ENCODE measurements around the gene RPL34.

Gene RPL34

DNA sequence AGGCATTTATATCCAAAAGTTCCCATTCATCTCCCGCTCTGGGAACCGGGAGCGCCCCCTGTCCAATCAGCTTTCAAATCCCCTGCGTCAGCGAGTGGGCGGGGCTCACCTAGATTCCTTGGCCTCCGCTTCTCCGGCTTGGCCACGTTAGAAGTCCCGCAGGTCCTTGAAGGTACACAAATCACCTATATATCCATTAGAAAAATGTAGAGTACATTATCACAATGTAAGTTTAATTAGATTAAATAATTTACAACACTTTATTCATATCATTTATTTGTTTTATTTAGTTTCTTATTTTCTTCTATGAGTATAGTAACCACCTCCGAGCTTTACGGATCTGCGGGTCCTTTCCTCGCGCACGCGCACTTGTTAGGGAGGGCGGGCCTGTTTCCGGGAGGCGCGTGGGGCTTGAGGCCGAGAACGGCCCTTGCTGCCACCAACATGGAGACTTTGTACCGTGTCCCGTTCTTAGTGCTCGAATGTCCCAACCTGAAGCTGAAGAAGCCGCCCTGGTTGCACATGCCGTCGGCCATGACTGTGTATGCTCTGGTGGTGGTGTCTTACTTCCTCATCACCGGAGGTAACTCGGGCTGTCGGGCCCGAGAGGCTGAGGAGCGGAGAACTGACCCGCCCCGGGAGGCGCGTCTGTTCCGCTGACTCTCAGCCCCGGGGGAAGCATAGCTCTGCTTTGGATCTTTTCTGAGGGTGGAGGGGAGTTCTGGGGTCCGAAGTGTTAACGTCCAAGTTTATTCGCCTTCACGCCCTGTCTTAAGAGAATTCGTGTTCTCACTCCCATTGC is 30.0 kb downstream of the RPL34 start, which contains the start of gene OSTC:
TSS of gene OSTC (plus strand) at position 388 of the 802 bp plus-strand sequence. CDS start at position 445, 57 bp downstream.
- TF ChIP-seq EP300 (IDR thresholded peaks at IDR 0.05; ENCODE audit: borderline replicate concordance): no peak
- no peak for TF ChIP-seq EGR1 (IDR thresholded peaks at IDR 0.05)
- peak; percentile 85 for TF ChIP-seq YY1 (IDR thresholded peaks at IDR 0.05; ENCODE audit: low read depth)
- TF ChIP-seq CEBPB (IDR thresholded peaks at IDR 0.05): no peak
- peak; percentile 39; the same call in 1 of the 2 replicates for TF ChIP-seq TEAD4 (IDR thresholded peaks at IDR 0.05)
- peak; percentile 24; the same call in 1 of the 2 replicates for TF ChIP-seq FOXM1 (IDR thresholded peaks at IDR 0.05; ENCODE audit: borderline replicate concordance, low read depth)
- peak; percentile 93 for TF ChIP-seq MAX (IDR thresholded peaks at IDR 0.05)
- TF ChIP-seq TCF12 (IDR thresholded peaks at IDR 0.05; ENCODE audit: low read depth): 0 out of 2 replicates have a peak, but pooled peaks have one; percentile 44
- TF ChIP-seq, protein P1, sequence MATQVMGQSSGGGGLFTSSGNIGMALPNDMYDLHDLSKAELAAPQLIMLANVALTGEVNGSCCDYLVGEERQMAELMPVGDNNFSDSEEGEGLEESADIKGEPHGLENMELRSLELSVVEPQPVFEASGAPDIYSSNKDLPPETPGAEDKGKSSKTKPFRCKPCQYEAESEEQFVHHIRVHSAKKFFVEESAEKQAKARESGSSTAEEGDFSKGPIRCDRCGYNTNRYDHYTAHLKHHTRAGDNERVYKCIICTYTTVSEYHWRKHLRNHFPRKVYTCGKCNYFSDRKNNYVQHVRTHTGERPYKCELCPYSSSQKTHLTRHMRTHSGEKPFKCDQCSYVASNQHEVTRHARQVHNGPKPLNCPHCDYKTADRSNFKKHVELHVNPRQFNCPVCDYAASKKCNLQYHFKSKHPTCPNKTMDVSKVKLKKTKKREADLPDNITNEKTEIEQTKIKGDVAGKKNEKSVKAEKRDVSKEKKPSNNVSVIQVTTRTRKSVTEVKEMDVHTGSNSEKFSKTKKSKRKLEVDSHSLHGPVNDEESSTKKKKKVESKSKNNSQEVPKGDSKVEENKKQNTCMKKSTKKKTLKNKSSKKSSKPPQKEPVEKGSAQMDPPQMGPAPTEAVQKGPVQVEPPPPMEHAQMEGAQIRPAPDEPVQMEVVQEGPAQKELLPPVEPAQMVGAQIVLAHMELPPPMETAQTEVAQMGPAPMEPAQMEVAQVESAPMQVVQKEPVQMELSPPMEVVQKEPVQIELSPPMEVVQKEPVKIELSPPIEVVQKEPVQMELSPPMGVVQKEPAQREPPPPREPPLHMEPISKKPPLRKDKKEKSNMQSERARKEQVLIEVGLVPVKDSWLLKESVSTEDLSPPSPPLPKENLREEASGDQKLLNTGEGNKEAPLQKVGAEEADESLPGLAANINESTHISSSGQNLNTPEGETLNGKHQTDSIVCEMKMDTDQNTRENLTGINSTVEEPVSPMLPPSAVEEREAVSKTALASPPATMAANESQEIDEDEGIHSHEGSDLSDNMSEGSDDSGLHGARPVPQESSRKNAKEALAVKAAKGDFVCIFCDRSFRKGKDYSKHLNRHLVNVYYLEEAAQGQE (IDR thresholded peaks at IDR 0.05; ENCODE audit: low read depth): no peak
- no peak; the same call in 1 of the 2 replicates for TF ChIP-seq CREB1 (IDR thresholded peaks at IDR 0.05; ENCODE audit: low read depth)
- no peak for TF ChIP-seq NFIC (IDR thresholded peaks at IDR 0.05)
- TF ChIP-seq TAF1 (IDR thresholded peaks at IDR 0.05; ENCODE audit: low read depth): peak; percentile 72
- TF ChIP-seq USF1 (IDR thresholded peaks at IDR 0.05): no peak; the same call in 1 of the 2 replicates
- TF ChIP-seq ZBTB7A (IDR thresholded peaks at IDR 0.05; ENCODE audit: low read depth): no peak
- TF ChIP-seq RAD21 (IDR thresholded peaks at IDR 0.05; ENCODE audit: low read depth): no peak

DNA sequence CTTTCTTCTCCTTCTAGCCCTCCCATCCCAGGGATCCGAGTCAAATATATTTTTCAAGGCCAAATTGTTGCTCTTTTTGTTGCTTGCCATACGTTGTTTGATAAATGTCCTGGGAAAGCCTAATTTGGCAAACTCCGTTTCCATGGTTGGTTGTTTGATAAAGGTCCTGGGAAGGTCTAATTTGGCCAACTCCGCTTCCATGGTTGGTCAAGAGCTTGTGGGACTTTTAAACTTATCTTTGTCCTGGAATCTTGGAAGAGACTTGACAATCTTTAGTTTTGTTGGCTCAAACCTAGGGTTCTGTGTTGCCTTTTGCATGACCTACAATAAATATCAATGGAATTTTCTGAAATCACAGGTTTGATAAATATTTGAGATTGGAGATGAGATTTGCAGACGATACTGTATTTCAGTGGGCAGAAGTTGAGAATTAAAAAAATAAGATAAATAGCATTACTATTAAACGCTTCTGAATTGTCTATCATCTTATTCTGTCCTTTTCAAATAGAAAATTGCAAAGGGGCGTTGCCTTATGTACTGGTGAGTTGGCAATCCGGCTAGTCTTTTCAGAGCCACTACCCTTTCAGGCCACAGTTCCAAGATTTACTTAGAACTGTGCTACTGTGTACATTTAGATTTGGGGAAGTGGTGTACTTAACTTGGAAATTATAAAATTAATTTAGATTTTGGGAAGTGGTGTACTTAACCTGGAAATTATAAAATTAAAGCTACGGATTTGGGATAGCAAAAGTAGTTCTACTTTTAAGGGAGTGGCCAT is 30.8 kb downstream of the RPL34 start:
- TF ChIP-seq TAF1 (IDR thresholded peaks at IDR 0.05; ENCODE audit: low read depth): no peak
- no peak for TF ChIP-seq TEAD4 (IDR thresholded peaks at IDR 0.05)
- TF ChIP-seq ZBTB7A (IDR thresholded peaks at IDR 0.05; ENCODE audit: low read depth): no peak
- TF ChIP-seq CREB1 (IDR thresholded peaks at IDR 0.05; ENCODE audit: low read depth): no peak
- TF ChIP-seq NFIC (IDR thresholded peaks at IDR 0.05): no peak
- TF ChIP-seq MAX (IDR thresholded peaks at IDR 0.05): no peak
- no peak for TF ChIP-seq RAD21 (IDR thresholded peaks at IDR 0.05; ENCODE audit: low read depth)
- TF ChIP-seq EP300 (IDR thresholded peaks at IDR 0.05; ENCODE audit: borderline replicate concordance): no peak
- no peak for TF ChIP-seq TCF12 (IDR thresholded peaks at IDR 0.05; ENCODE audit: low read depth)

GRCh38 chr4:108662629-108663028 is 42.3 kb downstream of the RPL34 start:
- TF ChIP-seq CEBPB (IDR thresholded peaks at IDR 0.05) (no peak), CREB1 (IDR thresholded peaks at IDR 0.05; ENCODE audit: low read depth) (no peak), YY1 (IDR thresholded peaks at IDR 0.05; ENCODE audit: low read depth) (no peak), NFIC (IDR thresholded peaks at IDR 0.05) (no peak), TCF12 (IDR thresholded peaks at IDR 0.05; ENCODE audit: low read depth) (no peak), TEAD4 (IDR thresholded peaks at IDR 0.05) (no peak), EGR1 (IDR thresholded peaks at IDR 0.05) (no peak), RAD21 (IDR thresholded peaks at IDR 0.05; ENCODE audit: low read depth) (no peak), TAF1 (IDR thresholded peaks at IDR 0.05; ENCODE audit: low read depth) (no peak), FOXM1 (IDR thresholded peaks at IDR 0.05; ENCODE audit: borderline replicate concordance, low read depth) (no peak), ZBTB7A (IDR thresholded peaks at IDR 0.05; ENCODE audit: low read depth) (no peak), USF1 (IDR thresholded peaks at IDR 0.05) (no peak), MAX (IDR thresholded peaks at IDR 0.05) (no peak), EP300 (IDR thresholded peaks at IDR 0.05; ENCODE audit: borderline replicate concordance) (no peak)
- TF ChIP-seq, protein P1 (IDR thresholded peaks at IDR 0.05; ENCODE audit: low read depth): no peak

GRCh38 chr4:108674356-108674977 is 54.1 kb downstream of the RPL34 start:
- TF ChIP-seq MAX (IDR thresholded peaks at IDR 0.05) (no peak), CREB1 (IDR thresholded peaks at IDR 0.05; ENCODE audit: low read depth) (no peak), EP300 (IDR thresholded peaks at IDR 0.05; ENCODE audit: borderline replicate concordance) (no peak), EGR1 (IDR thresholded peaks at IDR 0.05) (no peak), CEBPB (IDR thresholded peaks at IDR 0.05) (no peak), ZBTB7A (IDR thresholded peaks at IDR 0.05; ENCODE audit: low read depth) (no peak)
- TF ChIP-seq, protein P1 (IDR thresholded peaks at IDR 0.05; ENCODE audit: low read depth): no peak

Data from Ishikawa (cell line).